ENCODE data around the gene MARCKSL1.

DNA sequence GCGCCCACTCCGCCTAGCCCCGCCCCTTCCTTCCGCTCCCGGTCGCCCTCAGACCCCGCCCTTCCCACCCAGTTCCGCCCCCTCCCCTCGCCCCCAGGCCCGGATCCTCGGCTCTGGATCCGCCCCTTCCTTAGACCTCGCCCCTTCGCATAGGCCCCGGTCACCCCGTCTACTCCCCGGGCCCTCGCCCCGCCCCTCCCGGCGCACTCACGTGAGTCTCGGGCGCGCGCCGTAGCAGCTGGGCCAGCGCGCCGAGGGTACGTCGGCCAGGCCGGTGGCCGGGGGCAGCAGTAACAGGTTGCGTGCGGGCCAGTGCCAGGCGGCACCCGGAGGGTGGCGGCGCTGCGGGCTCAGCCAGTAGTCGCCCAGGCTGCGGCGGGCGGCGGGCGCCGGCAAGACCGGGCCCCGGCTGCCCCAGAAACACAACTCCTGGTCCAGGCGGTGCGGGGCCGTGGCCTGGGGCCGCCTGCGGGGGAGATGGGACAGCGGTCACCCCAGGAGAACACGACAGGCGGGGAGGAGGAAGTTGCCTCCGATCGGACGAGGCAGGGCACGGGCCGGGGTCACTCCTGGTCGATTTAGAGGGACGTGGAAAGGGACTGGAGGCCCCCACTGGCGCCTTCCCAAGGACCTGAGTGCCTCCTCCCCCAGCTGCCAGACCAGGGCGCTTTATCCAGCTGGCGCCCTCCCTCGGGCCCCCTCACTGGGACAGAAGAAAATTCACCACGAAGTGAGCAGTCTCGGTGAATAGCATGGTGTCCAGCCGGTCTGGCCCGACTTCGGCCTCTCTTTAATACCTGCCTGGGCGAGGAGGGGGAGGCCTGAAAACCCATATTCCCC, 15.6 kb upstream of the MARCKSL1 start:
- TF ChIP-seq, protein P1, sequence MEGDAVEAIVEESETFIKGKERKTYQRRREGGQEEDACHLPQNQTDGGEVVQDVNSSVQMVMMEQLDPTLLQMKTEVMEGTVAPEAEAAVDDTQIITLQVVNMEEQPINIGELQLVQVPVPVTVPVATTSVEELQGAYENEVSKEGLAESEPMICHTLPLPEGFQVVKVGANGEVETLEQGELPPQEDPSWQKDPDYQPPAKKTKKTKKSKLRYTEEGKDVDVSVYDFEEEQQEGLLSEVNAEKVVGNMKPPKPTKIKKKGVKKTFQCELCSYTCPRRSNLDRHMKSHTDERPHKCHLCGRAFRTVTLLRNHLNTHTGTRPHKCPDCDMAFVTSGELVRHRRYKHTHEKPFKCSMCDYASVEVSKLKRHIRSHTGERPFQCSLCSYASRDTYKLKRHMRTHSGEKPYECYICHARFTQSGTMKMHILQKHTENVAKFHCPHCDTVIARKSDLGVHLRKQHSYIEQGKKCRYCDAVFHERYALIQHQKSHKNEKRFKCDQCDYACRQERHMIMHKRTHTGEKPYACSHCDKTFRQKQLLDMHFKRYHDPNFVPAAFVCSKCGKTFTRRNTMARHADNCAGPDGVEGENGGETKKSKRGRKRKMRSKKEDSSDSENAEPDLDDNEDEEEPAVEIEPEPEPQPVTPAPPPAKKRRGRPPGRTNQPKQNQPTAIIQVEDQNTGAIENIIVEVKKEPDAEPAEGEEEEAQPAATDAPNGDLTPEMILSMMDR (IDR thresholded peaks at IDR 0.05), result peak in 2 of 12 donors; percentile 20 to 33
- peak; percentile 81 to 94 for TF ChIP-seq POLR2A (IDR thresholded peaks at IDR 0.05)
